PC-9 (cell line): ENCODE results near the gene NDUFA12. TPM values are rescaled to one million over a fixed set of nuclear protein-coding genes. Genes with fewer than 3 reads are reported as not detected.
"Not testable (repeated sequence)": the region's sequence is repeated elsewhere in the genome, so short reads cannot be mapped to it uniquely, and the experiment has no call there.

Experiments used
- BruUV-seq: library from RNA; stranded (reverse); fragments of 400-500 nt; replicated peaks from 2 replicates; lab custom pipeline; 2021; lab: Mats Ljungman, UMichigan
- CTCF ChIA-PET: fragments of 300-600 bp; sonication (Branson Sonifier 250); formaldehyde crosslinking; loops from one replicate; lab custom pipeline; 2022; ENCODE audit warnings: antibody characterized with exemption; lab: Charles Lee
- POLR2A ChIA-PET: fragments of 300-600 bp; sonication (Branson Sonifier 250); formaldehyde crosslinking; loops from one replicate; lab custom pipeline; 2022; ENCODE audit warnings: antibody characterized with exemption; ENCODE audit not compliant: unreplicated experiment; lab: Charles Lee
- DNase-seq, 2 experiments: peaks; one replicate each; pipeline versions ENCODE4 v3.0.0 to v3.0.0-alpha.2; 2015 to 2022; ENCODE audit warnings: mixed read lengths in 1 of 2
- H2AFZ ChIP-seq: fragments of 200-600 bp; sonication (generic); 2 replicates; pipeline ENCODE4 v1.8.1; 2017; ENCODE audit warnings: antibody characterized with exemption
- H3F3A ChIP-seq: fragments of 200-600 bp; sonication (generic); 2 replicates; pipeline ENCODE4 v1.8.1; 2017; ENCODE audit warnings: antibody characterized with exemption, mild to moderate bottlenecking, low read depth; ENCODE audit not compliant: insufficient read depth
- H3K27ac ChIP-seq: fragments of 200-600 bp; sonication (generic); 2 replicates; pipeline ENCODE4 v1.6.1; 2016; ENCODE audit warnings: mixed run types
- H3K27me3 ChIP-seq: fragments of 200-600 bp; sonication (generic); 2 replicates; pipeline ENCODE4 v1.6.1; 2016; ENCODE audit warnings: low read depth, mixed run types; ENCODE audit not compliant: insufficient read depth
- H3K36me3 ChIP-seq: fragments of 200-600 bp; sonication (generic); 2 replicates; pipeline ENCODE4 v1.6.1; 2016; ENCODE audit warnings: low read depth, mixed run types
- H3K4me1 ChIP-seq: fragments of 200-600 bp; sonication (generic); replicated peaks from 2 replicates; pipeline ENCODE4 v1.6.1; 2016; ENCODE audit warnings: mixed run types; ENCODE audit not compliant: insufficient read depth
- H3K4me2 ChIP-seq: fragments of 200-600 bp; sonication (generic); 2 replicates; pipeline ENCODE4 v1.6.1; 2017; ENCODE audit warnings: mixed run types
- H3K4me3 ChIP-seq: fragments of 200-600 bp; sonication (generic); 2 replicates; pipeline ENCODE4 v1.6.1; 2016; ENCODE audit warnings: mixed run types
- H3K79me2 ChIP-seq: fragments of 200-600 bp; sonication (generic); 2 replicates; pipeline ENCODE4 v1.6.1; 2017; ENCODE audit warnings: low read depth, mixed run types
- H3K9me2 ChIP-seq: fragments of 200-600 bp; sonication (generic); 2 replicates; pipeline ENCODE4 v1.8.1; 2017; ENCODE audit warnings: mild to moderate bottlenecking; ENCODE audit not compliant: insufficient read depth
- H3K9me3 ChIP-seq: fragments of 200-600 bp; sonication (generic); 2 replicates; pipeline ENCODE4 v1.8.1; 2016; ENCODE audit warnings: low read depth; ENCODE audit not compliant: insufficient read depth
- H4K20me1 ChIP-seq: fragments of 200-600 bp; sonication (generic); 2 replicates; pipeline ENCODE4 v1.8.1; 2017; ENCODE audit not compliant: insufficient read depth
- CTCF ChIP-seq: fragments of 200-600 bp; sonication (generic); conservative IDR thresholded peaks from 2 replicates; pipeline ENCODE4 v1.6.1; 2017; ENCODE audit warnings: mixed run types, antibody characterized with exemption, mild to moderate bottlenecking, moderate library complexity
- EZH2 ChIP-seq: fragments of 200-600 bp; sonication (generic); IDR thresholded peaks from 2 replicates; pipeline ENCODE4 v1.8.0; 2017; ENCODE audit warnings: antibody characterized with exemption, low read depth
- intact Hi-C: fragments of 100-400 bp; cut with micrococcal nuclease; formaldehyde crosslinking; loops from one replicate; pipeline ENCODE4 v1.10.0; 2022; ENCODE audit not compliant: unreplicated experiment
- total RNA-seq: library from RNA; stranded (reverse); gene quantifications from 2 replicates; pipeline ENCODE4 v1.2.3, GENCODE V29; 2021

The NDUFA12 gene
- total RNA-seq, 1 experiment from 2014 or later = 108 TPM

DNA sequence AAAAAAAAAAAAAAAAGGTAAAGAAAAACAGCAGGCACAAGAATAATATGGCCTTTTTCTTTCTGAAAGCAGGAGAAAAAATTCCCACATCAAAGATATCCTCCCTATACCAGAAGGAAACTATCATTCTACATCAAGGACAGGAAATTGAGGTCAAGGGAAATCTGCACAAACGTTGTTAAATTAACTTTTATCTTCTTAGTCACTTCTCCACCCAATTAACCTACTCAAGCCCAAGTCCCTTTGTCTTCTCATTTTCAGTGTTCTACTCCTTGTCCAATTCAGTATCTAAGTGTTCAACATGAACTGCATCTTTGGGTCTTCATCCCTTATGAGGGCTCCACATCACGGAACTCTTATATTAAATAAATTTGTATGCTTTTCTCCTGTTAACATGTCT, 15.7 kb downstream of the NDUFA12 start:
- Histone ChIP-seq H3K27ac (no peak overlapping the region), H2AFZ (no peak overlapping the region), H3K4me2 (no peak overlapping the region), H3K27me3 (no peaks in the 10 kb centered on the region), H3K9me2 (no peaks in the 10 kb centered on the region), H3K9me3 (no peaks in the 10 kb centered on the region), H3K36me3 (peaks cover 6% of the 10 kb centered on the region; the same call in 1 of the 2 replicates), H3K79me2 (no peaks in the 10 kb centered on the region), H3K4me3 (no peak overlapping the region), H3F3A (no peaks in the 10 kb centered on the region; the same call in 1 of the 2 replicates), H4K20me1 (no peaks in the 10 kb centered on the region), H3K4me1 (no peaks in the 10 kb centered on the region)
- no peak for TF ChIP-seq CTCF
- TF ChIP-seq EZH2 = no peak
- intact Hi-C loops = loop anchor here (10.0 kb wide), 1 partner anchor 443 kb away; no protein-coding TSS in a partner anchor
- ChIA-PET POLR2A (no interaction called here), CTCF (no interaction called here)
- DNase-seq = no peak
- no TSS peak for BruUV-seq

- POLR2A ChIA-PET = no interaction called here
- Histone ChIP-seq H3K4me3 (no peak overlapping the region), H3K79me2 (no peaks in the 10 kb centered on the region), H3K9me2 (no peaks in the 10 kb centered on the region), H4K20me1 (no peaks in the 10 kb centered on the region), H2AFZ (no peak overlapping the region), H3K4me2 (no peak overlapping the region), H3K9me3 (no peaks in the 10 kb centered on the region), H3K27me3 (no peaks in the 10 kb centered on the region), H3K4me1 (no peaks in the 10 kb centered on the region), H3K27ac (no peak overlapping the region), H3K36me3 (peaks cover 6% of the 10 kb centered on the region; the same call in 1 of the 2 replicates), H3F3A (no peaks in the 10 kb centered on the region; the same call in 1 of the 2 replicates)
- TF ChIP-seq EZH2 (no peak), CTCF (no peak)
- intact Hi-C loops = loop anchor here (10.0 kb wide), 1 partner anchor 442 kb away; no protein-coding TSS in a partner anchor
- no peak for DNase-seq
- no TSS peak for BruUV-seq
- CTCF ChIA-PET = no interaction called here
Observed at GRCh38 chr12:94987076-94987669, 16.3 kb downstream of the NDUFA12 start.

DNA sequence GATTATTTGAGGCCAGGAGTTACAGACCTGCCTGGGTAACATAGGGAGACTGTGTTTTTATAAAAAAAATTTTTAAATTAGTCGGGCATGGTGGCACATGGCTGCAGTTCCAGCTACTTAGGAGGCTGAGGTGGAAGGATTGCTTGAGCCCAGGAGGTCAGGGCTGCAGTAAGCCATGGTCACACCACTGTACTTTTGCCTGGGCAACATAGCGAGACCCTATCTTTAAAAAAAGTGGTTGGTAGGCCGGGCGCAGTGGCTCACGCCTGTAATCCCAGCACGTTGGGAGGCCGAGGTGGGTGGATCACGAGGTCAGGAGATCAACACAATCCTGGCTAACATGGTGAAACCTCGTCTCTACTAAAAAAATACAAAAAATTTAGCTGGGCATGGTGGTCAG, 18.4 kb downstream of the NDUFA12 start:
- H3K4me1 ChIP-seq, H3F3A ChIP-seq, H3K36me3 ChIP-seq, H2AFZ ChIP-seq, CTCF ChIA-PET, H3K9me2 ChIP-seq, DNase-seq, H4K20me1 ChIP-seq, POLR2A ChIA-PET, H3K4me2 ChIP-seq, H3K27ac ChIP-seq, BruUV-seq, H3K79me2 ChIP-seq, H3K9me3 ChIP-seq, H3K27me3 ChIP-seq, H3K4me3 ChIP-seq: not testable (repeated sequence)
- intact Hi-C loops = loop anchor here (10.0 kb wide), 1 partner anchor 440 kb away; no protein-coding TSS in a partner anchor
